ENCODE measurements around the gene CCDC91. TPM values are rescaled to one million over a fixed set of nuclear protein-coding genes. Genes with fewer than 3 reads are reported as not detected.
A peak's percentile ranks its signal among the peaks of the same experiment; 100 is the strongest.

Gene CCDC91
- total and polyA plus RNA-seq, 2 of the 4 experiments (the other 2 are of a cell fraction): 8.6 to 14.7 TPM

GRCh38 chr12:28550757-28551704, 360.8 kb downstream of the CCDC91 start:
- Histone ChIP-seq H2AK9ac (replicated peaks; ENCODE audit: low read depth, low read length, poor library complexity) (no peak overlapping the region), H3K18ac (ENCODE audit: low read depth, low read length) (peak overlapping the region; percentile 80; the same call in 1 of the 2 replicates), H4K8ac (ENCODE audit: low read depth in 2 of 2, low read length in 2 of 2) (peak overlapping the region in 1 of 2 experiments; percentile 14; a peak in 1 of 4 replicates), H3K9me1 (ENCODE audit: insufficient read depth, low read length) (0 out of 2 replicates have a peak, but pooled peaks cover 2% of the 10 kb centered on the region), H3K9me3 (ENCODE audit: control insufficient read depth, insufficient read depth, low read length) (no peaks in the 10 kb centered on the region), H4K20me1 (ENCODE audit: insufficient read depth, low read length) (no peaks in the 10 kb centered on the region), H3K79me1 (ENCODE audit: low read depth in 1 of 2, low read length in 2 of 2) (no peaks in the 10 kb centered on the region), H3K23ac (ENCODE audit: low read depth, low read length) (no peak overlapping the region), H3K36me3 (ENCODE audit: control insufficient read depth, insufficient read depth, low read length) (no peaks in the 10 kb centered on the region), H4K91ac (ENCODE audit: insufficient read depth, low read depth, low read length) (no peak overlapping the region), H2BK120ac (ENCODE audit: low read depth, low read length) (peak overlapping the region; percentile 10; the same call in 1 of the 2 replicates), H3K4me2 (ENCODE audit: low read depth, low read length) (peak overlapping the region; percentile 12; the same call in 1 of the 2 replicates), H3K4ac (ENCODE audit: low read depth, low read length) (peak overlapping the region; percentile 1; the same call in 1 of the 2 replicates), H3K14ac (replicated peaks; ENCODE audit: low read depth, low read length) (0 out of 2 replicates have a peak overlapping the region, but pooled peaks have one; percentile 6), H3K9ac (ENCODE audit: low read depth, low read length) (no peak overlapping the region), H3K56ac (ENCODE audit: extremely low read depth, insufficient read depth, low read length) (no peak overlapping the region), H2AFZ (replicated peaks; ENCODE audit: low read length, poor library complexity) (no peak overlapping the region), H2AK5ac (ENCODE audit: low read depth, low read length) (0 out of 2 replicates have a peak overlapping the region, but pooled peaks have one; percentile 64), H2BK5ac (ENCODE audit: low read depth, low read length, poor library complexity, severe bottlenecking) (peak overlapping the region; percentile 15), H3K4me1 (ENCODE audit: control insufficient read depth, insufficient read depth, low read length) (no peaks in the 10 kb centered on the region), H4K5ac (ENCODE audit: low read depth, low read length) (peak overlapping the region; percentile 64; the same call in 1 of the 2 replicates), H3K27ac (ENCODE audit: insufficient read depth, low read length) (no peak overlapping the region), H3K4me3 (ENCODE audit: insufficient read depth, low read depth, low read length) (no peak overlapping the region), H3K27me3 (ENCODE audit: control insufficient read depth, insufficient read depth, low read length) (no peaks in the 10 kb centered on the region), H2BK15ac (ENCODE audit: low read depth, low read length) (peak overlapping the region; percentile 72; the same call in 2 of the 3 replicates), H2BK20ac (ENCODE audit: low read depth, low read length) (peak overlapping the region; percentile 85; the same call in 1 of the 2 replicates)
- peak; percentile 92 for ATAC-seq (ENCODE audit: low read depth)
- CTCF ChIA-PET: interaction anchor here (0.7 kb wide), 3 partner anchors 94 to 706 kb away, joined by 3 to 6 read pairs (median 4); no protein-coding TSS in a partner anchor
- no TSS peak for BruUV-seq (replicated peaks)
- peak; percentile 86 for DNase-seq
- POLR2A ChIA-PET (ENCODE audit: unreplicated experiment): no interaction called here
- in situ Hi-C loops (cut with MboI; ENCODE audit: low sequenced_read_pairs): no loop called here
- intact Hi-C loops (cut with micrococcal nuclease): no loop called here
- whole genome bisulfite sequencing, 2 experiments (ENCODE audit: extremely low coverage in 2 of 2, insufficient read length in 1 of 2): no CpG with 5 or more reads among the region's 4 CpGs
- dilution Hi-C loops (cut with HindIII; ENCODE audit: low sequenced_read_pairs, unreplicated experiment): no loop called here
- TF ChIP-seq MAZ (IDR thresholded peaks at IDR 0.05; ENCODE audit: borderline replicate concordance, low read depth, low read length) (no peak), CHD1 (IDR thresholded peaks at IDR 0.05; ENCODE audit: low read depth, low read length) (no peak), BHLHE40 (IDR thresholded peaks at IDR 0.05; ENCODE audit: low read depth, low read length) (peak; percentile 66), MAFK (IDR thresholded peaks at IDR 0.05; ENCODE audit: low read depth, low read length) (peak; percentile 81), USF2 (IDR thresholded peaks at IDR 0.05; ENCODE audit: low read depth, low read length) (no peak), POLR2A (IDR thresholded peaks at IDR 0.05; ENCODE audit: low read depth, low read length) (no peak), CEBPB (IDR thresholded peaks at IDR 0.05; ENCODE audit: low read depth, low read length) (peak; percentile 18; the same call in 1 of the 2 replicates), RCOR1 (IDR thresholded peaks at IDR 0.05; ENCODE audit: insufficient replicate concordance, low read length) (no peak), RAD21 (IDR thresholded peaks at IDR 0.05; ENCODE audit: low read length) (no peak), NFE2L2 (IDR thresholded peaks at IDR 0.05; ENCODE audit: low read depth, low read length) (peak; percentile 86), RFX5 (IDR thresholded peaks at IDR 0.05; ENCODE audit: low read depth, low read length) (no peak), FOS (IDR thresholded peaks at IDR 0.05; ENCODE audit: low read depth, low read length) (peak; percentile 47; the same call in 1 of the 2 replicates)
- TF ChIP-seq, protein P1, sequence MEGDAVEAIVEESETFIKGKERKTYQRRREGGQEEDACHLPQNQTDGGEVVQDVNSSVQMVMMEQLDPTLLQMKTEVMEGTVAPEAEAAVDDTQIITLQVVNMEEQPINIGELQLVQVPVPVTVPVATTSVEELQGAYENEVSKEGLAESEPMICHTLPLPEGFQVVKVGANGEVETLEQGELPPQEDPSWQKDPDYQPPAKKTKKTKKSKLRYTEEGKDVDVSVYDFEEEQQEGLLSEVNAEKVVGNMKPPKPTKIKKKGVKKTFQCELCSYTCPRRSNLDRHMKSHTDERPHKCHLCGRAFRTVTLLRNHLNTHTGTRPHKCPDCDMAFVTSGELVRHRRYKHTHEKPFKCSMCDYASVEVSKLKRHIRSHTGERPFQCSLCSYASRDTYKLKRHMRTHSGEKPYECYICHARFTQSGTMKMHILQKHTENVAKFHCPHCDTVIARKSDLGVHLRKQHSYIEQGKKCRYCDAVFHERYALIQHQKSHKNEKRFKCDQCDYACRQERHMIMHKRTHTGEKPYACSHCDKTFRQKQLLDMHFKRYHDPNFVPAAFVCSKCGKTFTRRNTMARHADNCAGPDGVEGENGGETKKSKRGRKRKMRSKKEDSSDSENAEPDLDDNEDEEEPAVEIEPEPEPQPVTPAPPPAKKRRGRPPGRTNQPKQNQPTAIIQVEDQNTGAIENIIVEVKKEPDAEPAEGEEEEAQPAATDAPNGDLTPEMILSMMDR (conservative IDR thresholded peaks at IDR 0.05; ENCODE audit: low read depth, low read length): no peak

Measured in IMR-90 (cell line).